Right lobe of liver (tissue), 6 donors: ENCODE measurements around the gene ZNF3. TPM values are rescaled to one million over a fixed set of nuclear protein-coding genes. Genes with fewer than 3 reads are reported as not detected.
A peak's percentile ranks its signal among the peaks of the same experiment; 100 is the strongest.

Experiments
- ATAC-seq, 4 donors: fragments of 200-7000 bp; cut with Tn5 transposase; one replicate each; pipeline ENCODE4 v1.9.1; 2020; ENCODE audit warnings: mild to moderate bottlenecking in 4 of 4, moderate library complexity in 4 of 4
- DNase-seq, 3 donors: peaks; one replicate each; pipeline ENCODE4 v3.0.0-alpha.2; 2020
- H3K27ac ChIP-seq, 3 donors: fragments of 200-600 bp; one replicate each; pipeline ENCODE4 v1.8.0; 2022
- H3K27me3 ChIP-seq, 2 donors: fragments of 200-600 bp; one replicate each; pipeline ENCODE4 v1.8.0; 2022
- H3K36me3 ChIP-seq, 4 donors: fragments of 200-600 bp; sonication (generic) in 1 of 4; one replicate each; pipeline versions ENCODE4 v1.5.1 to v1.8.0; 2017 to 2022; ENCODE audit warnings: control low read depth in 1 of 4
- H3K4me1 ChIP-seq, 4 donors: fragments of 200-600 bp; sonication (generic) in 1 of 4; one replicate each; pipeline versions ENCODE4 v1.5.1 to v1.8.0; 2017 to 2022; ENCODE audit warnings: control low read depth in 1 of 4
- H3K4me3 ChIP-seq, 3 donors: fragments of 200-600 bp; one replicate each; pipeline ENCODE4 v1.8.0; 2022
- H3K9me3 ChIP-seq, 4 donors: fragments of 200-600 bp; sonication (generic) in 1 of 4; one replicate each; pipeline versions ENCODE4 v1.5.1 to v1.8.0; 2017 to 2022; ENCODE audit warnings: control low read depth in 1 of 4
- POLR2A ChIP-seq: fragments of 450-650 bp; IDR thresholded peaks from one replicate; pipeline ENCODE4 v1.6.1; 2017; ENCODE audit warnings: antibody characterized with exemption, mild to moderate bottlenecking
- WGBS: methylation state at CpG from one replicate; pipeline ENCODE4 v1.1.6; 2018; ENCODE audit warnings: low coverage, low lambda C conversion rate; ENCODE audit not compliant: insufficient coverage; ENCODE audit errors: missing lambda C conversion rate; 5-methylcytosine and 5-hydroxymethylcytosine counted together
- intact Hi-C, 2 donors: fragments of 100-400 bp; cut with DNase I; formaldehyde crosslinking; loops; one replicate each; pipeline versions ENCODE4 v1.11.2 to v1.14.1; 2022
- total RNA-seq, 6 experiments: library from RNA; depleted of rRNA in 2 of 6; stranded (reverse); fragments of >200 nt in 2 of 6; fragmentation: NEBNext Ultra II Directional in 3 of 6; extraction: Animal tissue kit (Norgen Biotek cat#: 25700) in 3 of 6; gene quantifications; one replicate each; pipeline versions ENCODE4 v1.1.0 to v1.2.4, GENCODE V29; 2016 to 2023
- TF ChIP-seq, protein P1 (sequence below), 4 donors: fragments of 200-600 bp in 3 of 4; fragments of 450-650 bp in 1 of 4; IDR thresholded peaks; one replicate each; pipeline versions ENCODE4 v1.5.1 to v1.8.0; 2016 to 2022; ENCODE audit warnings: antibody characterized with exemption in 4 of 4, mild to moderate bottlenecking in 2 of 4
- donor health status: DM: no; HTN: yes; CAD: no.
- donor health status: DM: no; HTN: no; CAD: no.
- donor health status: DM: no; HTN: no; CAD: no.
- donor health status: DM: no; HTN: yes; CAD: no.
- donor health status: DM: no; HTN: yes; CAD: no.

ZNF3 gene
- total RNA-seq, 6 experiments from 2014 or later = 9.7 to 18.8 (median 14.0) TPM

DNA sequence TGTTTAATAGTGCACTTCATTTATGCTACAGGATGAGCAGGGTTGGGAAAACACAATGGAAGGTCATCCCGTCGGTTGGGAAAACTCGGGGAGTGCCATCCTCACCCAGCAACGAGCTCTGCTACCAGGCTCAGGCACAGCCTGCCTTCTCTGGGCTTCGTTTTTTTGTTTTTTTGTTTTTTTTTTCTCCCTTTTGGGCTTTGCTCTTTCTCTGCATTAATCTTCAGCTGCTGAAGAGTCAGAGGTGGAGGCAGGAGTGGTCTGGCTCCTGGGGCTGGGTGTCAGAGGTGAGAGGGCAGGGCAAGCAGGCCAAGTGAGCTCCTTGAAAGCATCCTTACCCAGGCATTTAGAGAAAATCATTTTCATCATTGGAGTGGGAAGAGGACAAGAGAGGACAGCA lies 11.5 kb downstream of the ZNF3 start:
- no peak overlapping the region for H3K4me3 ChIP-seq
- DNase-seq (no peak), ATAC-seq (no peak)
- no peak for TF ChIP-seq POLR2A
- TF ChIP-seq, protein P1, sequence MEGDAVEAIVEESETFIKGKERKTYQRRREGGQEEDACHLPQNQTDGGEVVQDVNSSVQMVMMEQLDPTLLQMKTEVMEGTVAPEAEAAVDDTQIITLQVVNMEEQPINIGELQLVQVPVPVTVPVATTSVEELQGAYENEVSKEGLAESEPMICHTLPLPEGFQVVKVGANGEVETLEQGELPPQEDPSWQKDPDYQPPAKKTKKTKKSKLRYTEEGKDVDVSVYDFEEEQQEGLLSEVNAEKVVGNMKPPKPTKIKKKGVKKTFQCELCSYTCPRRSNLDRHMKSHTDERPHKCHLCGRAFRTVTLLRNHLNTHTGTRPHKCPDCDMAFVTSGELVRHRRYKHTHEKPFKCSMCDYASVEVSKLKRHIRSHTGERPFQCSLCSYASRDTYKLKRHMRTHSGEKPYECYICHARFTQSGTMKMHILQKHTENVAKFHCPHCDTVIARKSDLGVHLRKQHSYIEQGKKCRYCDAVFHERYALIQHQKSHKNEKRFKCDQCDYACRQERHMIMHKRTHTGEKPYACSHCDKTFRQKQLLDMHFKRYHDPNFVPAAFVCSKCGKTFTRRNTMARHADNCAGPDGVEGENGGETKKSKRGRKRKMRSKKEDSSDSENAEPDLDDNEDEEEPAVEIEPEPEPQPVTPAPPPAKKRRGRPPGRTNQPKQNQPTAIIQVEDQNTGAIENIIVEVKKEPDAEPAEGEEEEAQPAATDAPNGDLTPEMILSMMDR (IDR thresholded peaks at IDR 0.05) = no peak
- 88% methylated on average over 5 of the region's 5 CpGs for WGBS
- peaks cover 8 to 54% (median 47%) of the 10 kb centered on the region in 4 donors for H3K36me3 ChIP-seq
- intact Hi-C loops = no loop called here
- peaks cover 4 to 16% (median 9%) of the 10 kb centered on the region in 4 donors for H3K9me3 ChIP-seq
- H3K4me1 ChIP-seq = peaks cover 0 to 20% (median 8%) of the 10 kb centered on the region in 4 donors
- no peaks in the 10 kb centered on the region for H3K27me3 ChIP-seq
- no peak overlapping the region for H3K27ac ChIP-seq

DNA sequence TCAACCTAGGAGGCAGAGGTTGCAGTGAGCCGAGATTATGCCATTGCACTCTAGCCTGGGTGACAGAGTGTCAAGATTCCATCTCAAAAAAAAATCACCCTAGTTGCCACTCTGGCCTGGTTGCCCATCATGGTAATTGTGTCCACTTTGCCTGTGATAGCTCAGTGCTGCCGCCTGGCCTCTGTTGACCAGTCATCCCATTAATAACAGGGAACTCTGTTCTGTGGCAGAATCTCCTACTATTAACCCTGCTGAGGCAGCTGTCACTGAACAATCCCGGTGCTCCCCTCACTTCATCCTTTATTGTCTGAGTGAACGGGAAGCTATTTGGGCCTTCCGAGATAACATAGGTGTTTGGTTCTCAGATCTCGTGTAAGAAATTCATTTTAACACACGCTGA lies 14.6 kb downstream of the ZNF3 start:
- H3K4me1 ChIP-seq = peaks cover 0 to 25% (median 10%) of the 10 kb centered on the region in 4 donors
- ATAC-seq (no peak), DNase-seq (no peak)
- H3K9me3 ChIP-seq = peaks cover under 1 to 16% (median 8%) of the 10 kb centered on the region in 4 donors
- whole genome bisulfite sequencing = 76% methylated on average over 5 of the region's 7 CpGs
- peak overlapping the region in 1 of 3 donors; percentile 89 for H3K27ac ChIP-seq
- H3K36me3 ChIP-seq = peaks cover 8 to 33% (median 24%) of the 10 kb centered on the region in 4 donors
- TF ChIP-seq, protein P1 (IDR thresholded peaks at IDR 0.05) = no peak
- TF ChIP-seq POLR2A = no peak
- H3K4me3 ChIP-seq = no peak overlapping the region
- no peaks in the 10 kb centered on the region for H3K27me3 ChIP-seq
- intact Hi-C loops = no loop called here

DNA sequence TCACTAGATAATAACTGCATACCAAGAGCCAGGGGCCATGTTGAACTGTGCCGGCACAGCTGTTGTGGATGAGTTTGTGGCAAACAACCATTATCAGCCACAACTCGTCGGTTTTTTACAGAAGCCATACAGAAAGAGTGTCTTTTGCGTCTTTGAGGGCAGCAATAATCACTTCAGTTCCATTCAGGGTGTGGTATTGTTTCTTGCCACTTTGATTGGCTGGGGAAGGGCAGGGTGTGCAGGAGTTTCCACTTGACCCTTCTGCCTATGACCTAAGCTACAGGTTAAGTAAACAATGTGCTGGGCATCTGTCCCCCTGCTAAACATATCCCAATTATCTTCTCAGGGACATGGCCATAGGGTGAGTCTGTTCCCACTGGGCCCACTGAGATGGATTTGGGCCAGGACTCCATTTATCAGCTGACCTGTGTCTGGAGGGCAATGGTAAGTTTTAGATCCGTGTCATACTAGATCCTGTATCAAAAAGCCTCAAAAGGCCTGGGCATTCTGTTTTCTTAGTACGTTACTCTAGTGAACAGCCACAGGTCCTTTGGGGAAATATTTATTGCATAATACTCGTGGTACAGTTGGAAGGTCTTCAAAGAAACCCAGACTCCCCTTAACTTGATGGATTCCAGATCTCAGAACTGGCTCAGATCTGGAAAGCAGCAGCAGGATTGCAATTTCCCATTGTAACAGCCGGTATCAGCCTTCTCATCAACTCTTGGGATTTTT lies 15.9 kb downstream of the ZNF3 start:
- WGBS = 11% methylated on average over 7 of the region's 8 CpGs
- Histone ChIP-seq H3K4me1 (peaks cover 0 to 25% (median 10%) of the 10 kb centered on the region in 4 donors), H3K36me3 (peaks cover 0 to 24% (median 13%) of the 10 kb centered on the region in 4 donors), H3K9me3 (peaks cover 0 to 4% (median under 1%) of the 10 kb centered on the region in 4 donors), H3K4me3 (peak overlapping the region in 1 of 3 donors; percentile 24), H3K27ac (peak overlapping the region; percentile 29 to 89 (median 74)), H3K27me3 (no peaks in the 10 kb centered on the region)
- intact Hi-C loops = no loop called here
- TF ChIP-seq, protein P1 (IDR thresholded peaks at IDR 0.05) = no peak
- TF ChIP-seq POLR2A = no peak
- DNase-seq = peak in 2 of 3 donors; percentile 77 to 87
- ATAC-seq = peak; percentile 92 to 96 (median 96)

DNA sequence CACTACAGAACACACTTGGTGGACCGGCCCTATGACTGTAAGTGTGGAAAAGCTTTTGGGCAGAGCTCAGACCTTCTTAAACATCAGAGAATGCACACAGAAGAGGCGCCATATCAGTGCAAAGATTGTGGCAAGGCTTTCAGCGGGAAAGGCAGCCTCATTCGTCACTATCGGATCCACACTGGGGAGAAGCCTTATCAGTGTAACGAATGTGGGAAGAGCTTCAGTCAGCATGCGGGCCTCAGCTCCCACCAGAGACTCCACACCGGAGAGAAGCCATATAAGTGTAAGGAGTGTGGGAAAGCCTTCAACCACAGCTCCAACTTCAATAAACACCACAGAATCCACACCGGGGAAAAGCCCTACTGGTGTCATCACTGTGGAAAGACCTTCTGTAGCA lies 17.4 kb downstream of the ZNF3 start:
- H3K27ac ChIP-seq = peak overlapping the region in 1 of 3 donors; percentile 89
- 100% methylated on average over 4 of the region's 9 CpGs for WGBS
- no peak for DNase-seq
- TF ChIP-seq, protein P1 (IDR thresholded peaks at IDR 0.05) = no peak
- no peak for TF ChIP-seq POLR2A
- no peaks in the 10 kb centered on the region for H3K9me3 ChIP-seq
- no peaks in the 10 kb centered on the region for H3K27me3 ChIP-seq
- H3K4me3 ChIP-seq = no peak overlapping the region
- peaks cover 0 to 25% (median 10%) of the 10 kb centered on the region in 4 donors for H3K4me1 ChIP-seq
- peaks cover 0 to 27% (median 12%) of the 10 kb centered on the region in 4 donors for H3K36me3 ChIP-seq
- intact Hi-C loops = no loop called here
- no peak for ATAC-seq
